ENCODE results near the gene KIF26B. TPM values are rescaled to one million over a fixed set of nuclear protein-coding genes. Genes with fewer than 3 reads are reported as not detected.

Gene KIF26B
- polyA plus RNA-seq, 1 donor from 2014 or later: 6.3 TPM

DNA sequence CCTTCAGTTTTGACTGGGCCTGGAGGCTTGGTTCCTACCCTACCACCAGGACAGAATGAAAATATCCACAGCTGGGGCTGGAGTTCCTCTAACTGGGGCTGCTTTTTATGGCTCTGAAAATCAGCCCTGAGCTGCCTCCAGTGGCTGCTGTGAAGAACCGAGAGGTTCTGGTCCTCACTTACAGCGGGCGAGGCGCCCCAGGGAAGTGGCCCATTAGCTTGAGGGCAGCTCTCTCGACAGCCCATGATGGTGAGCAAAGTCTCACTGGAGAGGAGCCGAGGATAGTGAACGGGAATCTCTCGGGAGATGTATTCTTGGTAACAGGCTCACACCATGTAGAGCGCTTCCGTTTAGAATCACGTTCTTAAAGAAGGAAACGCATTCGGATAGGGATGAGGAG lies 459.7 kb downstream of the KIF26B start:
- Histone ChIP-seq H3K9me3 (ENCODE audit: low read length) (no peaks in the 10 kb centered on the region), H3K27ac (ENCODE audit: low read length) (no peak overlapping the region), H3K4me3 (ENCODE audit: low read length) (no peak overlapping the region), H3F3A (ENCODE audit: insufficient read depth, low read length, poor library complexity, severe bottlenecking) (no peaks in the 10 kb centered on the region), H3K9ac (ENCODE audit: low read length) (no peak overlapping the region), H3K9me2 (ENCODE audit: insufficient read depth, low read length) (no peaks in the 10 kb centered on the region), H3K36me3 (ENCODE audit: insufficient read depth, low read length) (no peaks in the 10 kb centered on the region), H2AFZ (ENCODE audit: low read depth, low read length) (no peak overlapping the region), H3K27me3 (ENCODE audit: insufficient read depth, low read depth, low read length) (no peaks in the 10 kb centered on the region), H4K20me1 (ENCODE audit: insufficient read depth) (no peaks in the 10 kb centered on the region), H3K79me2 (replicated peaks; ENCODE audit: insufficient read depth, low read length) (no peaks in the 10 kb centered on the region), H3K4me2 (ENCODE audit: low read length) (no peak overlapping the region)
- TF ChIP-seq, protein P1, sequence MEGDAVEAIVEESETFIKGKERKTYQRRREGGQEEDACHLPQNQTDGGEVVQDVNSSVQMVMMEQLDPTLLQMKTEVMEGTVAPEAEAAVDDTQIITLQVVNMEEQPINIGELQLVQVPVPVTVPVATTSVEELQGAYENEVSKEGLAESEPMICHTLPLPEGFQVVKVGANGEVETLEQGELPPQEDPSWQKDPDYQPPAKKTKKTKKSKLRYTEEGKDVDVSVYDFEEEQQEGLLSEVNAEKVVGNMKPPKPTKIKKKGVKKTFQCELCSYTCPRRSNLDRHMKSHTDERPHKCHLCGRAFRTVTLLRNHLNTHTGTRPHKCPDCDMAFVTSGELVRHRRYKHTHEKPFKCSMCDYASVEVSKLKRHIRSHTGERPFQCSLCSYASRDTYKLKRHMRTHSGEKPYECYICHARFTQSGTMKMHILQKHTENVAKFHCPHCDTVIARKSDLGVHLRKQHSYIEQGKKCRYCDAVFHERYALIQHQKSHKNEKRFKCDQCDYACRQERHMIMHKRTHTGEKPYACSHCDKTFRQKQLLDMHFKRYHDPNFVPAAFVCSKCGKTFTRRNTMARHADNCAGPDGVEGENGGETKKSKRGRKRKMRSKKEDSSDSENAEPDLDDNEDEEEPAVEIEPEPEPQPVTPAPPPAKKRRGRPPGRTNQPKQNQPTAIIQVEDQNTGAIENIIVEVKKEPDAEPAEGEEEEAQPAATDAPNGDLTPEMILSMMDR (IDR thresholded peaks at IDR 0.05; ENCODE audit: poor library complexity, severe bottlenecking): no peak
- TF ChIP-seq TAF1 (IDR thresholded peaks at IDR 0.05; ENCODE audit: low read depth) (no peak), EZH2 (IDR thresholded peaks at IDR 0.05; ENCODE audit: borderline replicate concordance, insufficient read depth, low read length, poor library complexity, severe bottlenecking) (no peak), RAD21 (conservative IDR thresholded peaks at IDR 0.05) (no peak)
- TF ChIP-seq, protein P2, sequence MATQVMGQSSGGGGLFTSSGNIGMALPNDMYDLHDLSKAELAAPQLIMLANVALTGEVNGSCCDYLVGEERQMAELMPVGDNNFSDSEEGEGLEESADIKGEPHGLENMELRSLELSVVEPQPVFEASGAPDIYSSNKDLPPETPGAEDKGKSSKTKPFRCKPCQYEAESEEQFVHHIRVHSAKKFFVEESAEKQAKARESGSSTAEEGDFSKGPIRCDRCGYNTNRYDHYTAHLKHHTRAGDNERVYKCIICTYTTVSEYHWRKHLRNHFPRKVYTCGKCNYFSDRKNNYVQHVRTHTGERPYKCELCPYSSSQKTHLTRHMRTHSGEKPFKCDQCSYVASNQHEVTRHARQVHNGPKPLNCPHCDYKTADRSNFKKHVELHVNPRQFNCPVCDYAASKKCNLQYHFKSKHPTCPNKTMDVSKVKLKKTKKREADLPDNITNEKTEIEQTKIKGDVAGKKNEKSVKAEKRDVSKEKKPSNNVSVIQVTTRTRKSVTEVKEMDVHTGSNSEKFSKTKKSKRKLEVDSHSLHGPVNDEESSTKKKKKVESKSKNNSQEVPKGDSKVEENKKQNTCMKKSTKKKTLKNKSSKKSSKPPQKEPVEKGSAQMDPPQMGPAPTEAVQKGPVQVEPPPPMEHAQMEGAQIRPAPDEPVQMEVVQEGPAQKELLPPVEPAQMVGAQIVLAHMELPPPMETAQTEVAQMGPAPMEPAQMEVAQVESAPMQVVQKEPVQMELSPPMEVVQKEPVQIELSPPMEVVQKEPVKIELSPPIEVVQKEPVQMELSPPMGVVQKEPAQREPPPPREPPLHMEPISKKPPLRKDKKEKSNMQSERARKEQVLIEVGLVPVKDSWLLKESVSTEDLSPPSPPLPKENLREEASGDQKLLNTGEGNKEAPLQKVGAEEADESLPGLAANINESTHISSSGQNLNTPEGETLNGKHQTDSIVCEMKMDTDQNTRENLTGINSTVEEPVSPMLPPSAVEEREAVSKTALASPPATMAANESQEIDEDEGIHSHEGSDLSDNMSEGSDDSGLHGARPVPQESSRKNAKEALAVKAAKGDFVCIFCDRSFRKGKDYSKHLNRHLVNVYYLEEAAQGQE (IDR thresholded peaks at IDR 0.05; ENCODE audit: borderline replicate concordance): no peak

DNA sequence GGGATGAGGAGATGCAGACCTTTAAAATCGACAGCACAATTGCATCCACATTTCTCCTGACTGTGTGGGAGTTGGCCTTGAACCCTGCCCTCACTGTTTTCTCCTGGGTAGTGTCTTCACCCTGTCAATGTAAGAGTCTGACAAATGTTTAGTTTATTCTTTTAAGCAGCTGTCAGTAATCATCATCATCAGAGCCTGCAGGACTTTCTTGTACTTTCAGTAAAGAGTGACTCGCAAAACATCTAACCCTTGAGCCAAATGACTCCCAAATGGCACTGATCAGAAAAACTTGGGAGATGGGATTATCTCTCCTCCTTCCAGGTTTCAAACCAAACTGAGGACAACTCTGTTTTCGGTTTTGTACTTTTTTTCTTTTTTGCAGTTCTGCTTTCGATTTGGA lies 460.2 kb downstream of the KIF26B start:
- Histone ChIP-seq H3K9me2 (ENCODE audit: insufficient read depth, low read length) (no peaks in the 10 kb centered on the region), H3K27ac (ENCODE audit: low read length) (no peak overlapping the region), H3K9me3 (ENCODE audit: low read length) (no peaks in the 10 kb centered on the region), H3K4me3 (ENCODE audit: low read length) (no peak overlapping the region), H3K36me3 (ENCODE audit: insufficient read depth, low read length) (no peaks in the 10 kb centered on the region), H2AFZ (ENCODE audit: low read depth, low read length) (no peak overlapping the region), H3F3A (ENCODE audit: insufficient read depth, low read length, poor library complexity, severe bottlenecking) (no peaks in the 10 kb centered on the region), H4K20me1 (ENCODE audit: insufficient read depth) (no peaks in the 10 kb centered on the region), H3K9ac (ENCODE audit: low read length) (no peak overlapping the region), H3K27me3 (ENCODE audit: insufficient read depth, low read depth, low read length) (no peaks in the 10 kb centered on the region), H3K4me2 (ENCODE audit: low read length) (no peak overlapping the region), H3K79me2 (replicated peaks; ENCODE audit: insufficient read depth, low read length) (no peaks in the 10 kb centered on the region)
- TF ChIP-seq, protein P1 (IDR thresholded peaks at IDR 0.05; ENCODE audit: poor library complexity, severe bottlenecking): no peak
- TF ChIP-seq MXI1 (conservative IDR thresholded peaks at IDR 0.05; ENCODE audit: poor library complexity, severe bottlenecking) (no peak), EZH2 (IDR thresholded peaks at IDR 0.05; ENCODE audit: borderline replicate concordance, insufficient read depth, low read length, poor library complexity, severe bottlenecking) (no peak), POLR2AphosphoS5 (IDR thresholded peaks at IDR 0.05) (no peak), EP300 (conservative IDR thresholded peaks at IDR 0.05; ENCODE audit: poor library complexity, severe bottlenecking) (no peak), RAD21 (conservative IDR thresholded peaks at IDR 0.05) (no peak), SMC3 (conservative IDR thresholded peaks at IDR 0.05; ENCODE audit: poor library complexity) (no peak), TAF1 (IDR thresholded peaks at IDR 0.05; ENCODE audit: low read depth) (no peak)
- TF ChIP-seq, protein P2 (IDR thresholded peaks at IDR 0.05; ENCODE audit: borderline replicate concordance): no peak

All from neural cell (in vitro differentiated cells).